ENCODE data around the gene CASK.

Gene CASK

DNA sequence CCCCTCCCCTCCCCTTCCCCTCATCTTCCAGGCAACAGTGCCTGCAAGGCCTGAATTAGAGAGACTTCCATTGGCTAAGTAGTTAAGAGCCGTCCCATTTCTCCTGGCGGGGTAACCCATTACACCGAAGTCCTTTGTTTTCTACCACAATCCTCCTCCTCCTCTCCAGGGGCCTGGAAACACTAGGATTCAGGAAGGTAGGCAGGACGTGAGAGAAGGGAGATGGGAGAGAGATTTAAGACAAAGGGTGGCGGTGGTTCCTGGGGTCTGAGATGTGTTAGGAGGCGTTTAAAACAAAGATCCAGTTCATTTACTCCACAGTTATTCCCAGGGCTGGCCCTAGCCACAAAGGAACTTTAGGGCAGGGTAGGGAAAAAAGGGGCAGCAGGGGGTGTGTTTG is 448.2 kb downstream of the CASK start:
- H3K27ac ChIP-seq, result no peak overlapping the region
- no peak overlapping the region for H3K4me3 ChIP-seq (ENCODE audit: low read depth in 1 of 2, low read length in 1 of 2)
- no peaks in the 10 kb centered on the region for H3K36me3 ChIP-seq
- no peaks in the 10 kb centered on the region for H3K4me1 ChIP-seq (ENCODE audit: control insufficient read depth in 1 of 2, insufficient read depth in 1 of 2, low read depth in 1 of 2, low read length in 1 of 2)
- no peaks in the 10 kb centered on the region for H3K27me3 ChIP-seq
- no peaks in the 10 kb centered on the region for H3K9me3 ChIP-seq
- TF ChIP-seq, protein P1, sequence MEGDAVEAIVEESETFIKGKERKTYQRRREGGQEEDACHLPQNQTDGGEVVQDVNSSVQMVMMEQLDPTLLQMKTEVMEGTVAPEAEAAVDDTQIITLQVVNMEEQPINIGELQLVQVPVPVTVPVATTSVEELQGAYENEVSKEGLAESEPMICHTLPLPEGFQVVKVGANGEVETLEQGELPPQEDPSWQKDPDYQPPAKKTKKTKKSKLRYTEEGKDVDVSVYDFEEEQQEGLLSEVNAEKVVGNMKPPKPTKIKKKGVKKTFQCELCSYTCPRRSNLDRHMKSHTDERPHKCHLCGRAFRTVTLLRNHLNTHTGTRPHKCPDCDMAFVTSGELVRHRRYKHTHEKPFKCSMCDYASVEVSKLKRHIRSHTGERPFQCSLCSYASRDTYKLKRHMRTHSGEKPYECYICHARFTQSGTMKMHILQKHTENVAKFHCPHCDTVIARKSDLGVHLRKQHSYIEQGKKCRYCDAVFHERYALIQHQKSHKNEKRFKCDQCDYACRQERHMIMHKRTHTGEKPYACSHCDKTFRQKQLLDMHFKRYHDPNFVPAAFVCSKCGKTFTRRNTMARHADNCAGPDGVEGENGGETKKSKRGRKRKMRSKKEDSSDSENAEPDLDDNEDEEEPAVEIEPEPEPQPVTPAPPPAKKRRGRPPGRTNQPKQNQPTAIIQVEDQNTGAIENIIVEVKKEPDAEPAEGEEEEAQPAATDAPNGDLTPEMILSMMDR (IDR thresholded peaks at IDR 0.05), result no peak

GRCh38 chrX:41474726-41475100 is 448.6 kb downstream of the CASK start:
- H3K9me3 ChIP-seq, result no peaks in the 10 kb centered on the region
- TF ChIP-seq, protein P1 (IDR thresholded peaks at IDR 0.05), result no peak
- H3K4me3 ChIP-seq (ENCODE audit: low read depth in 1 of 2, low read length in 1 of 2), result no peak overlapping the region
- H3K4me1 ChIP-seq (ENCODE audit: control insufficient read depth in 1 of 2, insufficient read depth in 1 of 2, low read depth in 1 of 2, low read length in 1 of 2), result no peaks in the 10 kb centered on the region
- no peaks in the 10 kb centered on the region for H3K36me3 ChIP-seq
- H3K27me3 ChIP-seq, result no peaks in the 10 kb centered on the region
- H3K27ac ChIP-seq, result no peak overlapping the region

- Histone ChIP-seq H3K27ac (no peak overlapping the region), H3K4me1 (ENCODE audit: control insufficient read depth in 1 of 2, insufficient read depth in 1 of 2, low read depth in 1 of 2, low read length in 1 of 2) (no peaks in the 10 kb centered on the region), H3K27me3 (no peaks in the 10 kb centered on the region), H3K9me3 (no peaks in the 10 kb centered on the region), H3K36me3 (no peaks in the 10 kb centered on the region), H3K4me3 (ENCODE audit: low read depth in 1 of 2, low read length in 1 of 2) (no peak overlapping the region)
- TF ChIP-seq, protein P1 (IDR thresholded peaks at IDR 0.05), result no peak
Observed at GRCh38 chrX:41473936-41474725, 449.2 kb downstream of the CASK start.

- Histone ChIP-seq H3K4me3 (ENCODE audit: low read depth in 1 of 2, low read length in 1 of 2) (no peak overlapping the region), H3K36me3 (no peaks in the 10 kb centered on the region), H3K4me1 (ENCODE audit: control insufficient read depth in 1 of 2, insufficient read depth in 1 of 2, low read depth in 1 of 2, low read length in 1 of 2) (no peaks in the 10 kb centered on the region), H3K27ac (no peak overlapping the region), H3K9me3 (no peaks in the 10 kb centered on the region), H3K27me3 (no peaks in the 10 kb centered on the region)
- TF ChIP-seq, protein P1 (IDR thresholded peaks at IDR 0.05), result no peak
Observed at GRCh38 chrX:41472231-41472815, 451.0 kb downstream of the CASK start.

DNA sequence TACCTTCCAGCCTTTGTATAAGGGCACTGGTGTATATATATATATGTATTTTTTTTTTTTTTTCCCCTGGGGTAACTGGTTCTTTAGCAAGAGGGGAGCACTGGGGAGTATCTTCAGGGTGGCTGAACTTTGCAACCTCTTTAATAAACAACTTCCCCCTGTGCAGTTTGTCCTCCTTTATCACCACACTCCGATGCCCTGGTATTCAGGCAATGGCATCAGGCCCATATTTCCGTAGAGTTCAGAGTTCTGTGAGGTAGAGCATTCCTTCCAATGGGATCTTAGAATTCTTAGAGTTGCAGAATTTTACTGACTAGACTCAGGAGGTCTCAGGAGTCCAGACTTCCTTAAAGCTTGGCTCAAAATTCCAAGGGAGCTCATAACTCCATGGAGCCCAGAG is 451.6 kb downstream of the CASK start:
- H3K9me3 ChIP-seq, result no peaks in the 10 kb centered on the region
- TF ChIP-seq, protein P1 (IDR thresholded peaks at IDR 0.05), result no peak
- no peaks in the 10 kb centered on the region for H3K27me3 ChIP-seq

More for the DNA sequence above, 451.6 kb downstream of the CASK start:
- Histone ChIP-seq H3K4me3 (ENCODE audit: low read depth in 1 of 2, low read length in 1 of 2) (no peak overlapping the region), H3K4me1 (ENCODE audit: control insufficient read depth in 1 of 2, insufficient read depth in 1 of 2, low read depth in 1 of 2, low read length in 1 of 2) (no peaks in the 10 kb centered on the region), H3K27ac (no peak overlapping the region), H3K36me3 (no peaks in the 10 kb centered on the region)

Measured in neutrophil (primary cell).